Astrocyte (in vitro differentiated cells and primary cell): Measurements from ENCODE around the gene TCHHL1.

Source experiments
- EZH2 ChIP-seq: IDR thresholded peaks from 2 replicates; pipeline ENCODE4 v1.6.1; 2012; ENCODE audit warnings: mild to moderate bottlenecking, low read length, inconsistent platforms; ENCODE audit not compliant: insufficient read depth
- TF ChIP-seq, protein P1 (sequence below): IDR thresholded peaks from 2 replicates; pipeline ENCODE4 v1.5.1; 2011; ENCODE audit warnings: low read depth, mild to moderate bottlenecking, inconsistent platforms, low read length, moderate library complexity; ENCODE audit not compliant: insufficient read depth

DNA sequence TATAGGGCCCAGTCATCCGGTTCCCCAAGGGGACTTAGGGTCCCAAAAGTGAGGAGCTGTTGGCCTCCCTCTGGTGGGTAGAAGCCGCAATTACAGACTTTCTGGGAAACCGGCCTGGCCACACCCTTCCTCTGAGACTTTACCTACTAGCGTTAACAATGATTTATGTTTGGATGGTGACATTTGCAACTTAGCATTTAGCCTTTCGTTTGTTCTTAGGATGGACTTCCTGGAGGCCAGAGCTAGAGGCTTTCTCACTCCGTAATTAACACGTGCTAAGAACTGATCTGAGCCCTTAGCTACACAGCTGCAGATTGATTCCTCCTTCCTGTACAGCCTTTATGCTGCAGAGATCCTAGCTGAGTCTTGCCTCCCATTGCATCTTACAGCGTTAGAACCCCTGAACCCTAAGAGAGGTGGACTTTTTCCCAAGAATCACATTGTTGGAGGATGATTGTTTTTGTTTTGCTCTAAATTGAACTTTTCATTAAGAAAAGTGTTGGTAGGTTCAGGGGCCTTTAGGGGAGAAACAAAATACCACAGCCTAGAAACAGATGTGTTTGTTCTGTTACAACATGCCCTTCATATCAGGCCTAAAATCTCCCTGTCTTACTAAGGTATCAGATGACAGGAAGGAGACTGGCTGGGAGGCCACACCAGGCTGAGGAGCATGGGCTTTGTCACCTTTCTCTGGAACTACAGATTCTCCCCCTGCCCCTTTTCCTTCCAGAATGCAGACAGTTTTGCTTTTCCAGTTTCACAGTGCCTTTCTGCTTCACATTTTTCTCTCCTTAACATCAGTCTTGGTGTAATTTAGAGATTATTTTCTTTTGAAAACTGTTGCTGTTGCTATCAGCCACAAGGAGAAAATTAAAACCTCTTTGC, 54.0 kb downstream of the TCHHL1 start:
- TF ChIP-seq, protein P1, sequence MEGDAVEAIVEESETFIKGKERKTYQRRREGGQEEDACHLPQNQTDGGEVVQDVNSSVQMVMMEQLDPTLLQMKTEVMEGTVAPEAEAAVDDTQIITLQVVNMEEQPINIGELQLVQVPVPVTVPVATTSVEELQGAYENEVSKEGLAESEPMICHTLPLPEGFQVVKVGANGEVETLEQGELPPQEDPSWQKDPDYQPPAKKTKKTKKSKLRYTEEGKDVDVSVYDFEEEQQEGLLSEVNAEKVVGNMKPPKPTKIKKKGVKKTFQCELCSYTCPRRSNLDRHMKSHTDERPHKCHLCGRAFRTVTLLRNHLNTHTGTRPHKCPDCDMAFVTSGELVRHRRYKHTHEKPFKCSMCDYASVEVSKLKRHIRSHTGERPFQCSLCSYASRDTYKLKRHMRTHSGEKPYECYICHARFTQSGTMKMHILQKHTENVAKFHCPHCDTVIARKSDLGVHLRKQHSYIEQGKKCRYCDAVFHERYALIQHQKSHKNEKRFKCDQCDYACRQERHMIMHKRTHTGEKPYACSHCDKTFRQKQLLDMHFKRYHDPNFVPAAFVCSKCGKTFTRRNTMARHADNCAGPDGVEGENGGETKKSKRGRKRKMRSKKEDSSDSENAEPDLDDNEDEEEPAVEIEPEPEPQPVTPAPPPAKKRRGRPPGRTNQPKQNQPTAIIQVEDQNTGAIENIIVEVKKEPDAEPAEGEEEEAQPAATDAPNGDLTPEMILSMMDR = peak; percentile 74
- TF ChIP-seq EZH2 = no peak
